HS-5 (cell line): ENCODE results near the gene MYL4.
A peak's percentile ranks its signal among the peaks of the same experiment; 100 is the strongest.
"Not testable (repeated sequence)": the region's sequence is repeated elsewhere in the genome, so short reads cannot be mapped to it uniquely, and the experiment has no call there.

Source experiments
- DNase-seq: peaks from one replicate; pipeline ENCODE4 v3.0.0-alpha.2; 2012; ENCODE audit warnings: low read depth

The MYL4 gene

DNA sequence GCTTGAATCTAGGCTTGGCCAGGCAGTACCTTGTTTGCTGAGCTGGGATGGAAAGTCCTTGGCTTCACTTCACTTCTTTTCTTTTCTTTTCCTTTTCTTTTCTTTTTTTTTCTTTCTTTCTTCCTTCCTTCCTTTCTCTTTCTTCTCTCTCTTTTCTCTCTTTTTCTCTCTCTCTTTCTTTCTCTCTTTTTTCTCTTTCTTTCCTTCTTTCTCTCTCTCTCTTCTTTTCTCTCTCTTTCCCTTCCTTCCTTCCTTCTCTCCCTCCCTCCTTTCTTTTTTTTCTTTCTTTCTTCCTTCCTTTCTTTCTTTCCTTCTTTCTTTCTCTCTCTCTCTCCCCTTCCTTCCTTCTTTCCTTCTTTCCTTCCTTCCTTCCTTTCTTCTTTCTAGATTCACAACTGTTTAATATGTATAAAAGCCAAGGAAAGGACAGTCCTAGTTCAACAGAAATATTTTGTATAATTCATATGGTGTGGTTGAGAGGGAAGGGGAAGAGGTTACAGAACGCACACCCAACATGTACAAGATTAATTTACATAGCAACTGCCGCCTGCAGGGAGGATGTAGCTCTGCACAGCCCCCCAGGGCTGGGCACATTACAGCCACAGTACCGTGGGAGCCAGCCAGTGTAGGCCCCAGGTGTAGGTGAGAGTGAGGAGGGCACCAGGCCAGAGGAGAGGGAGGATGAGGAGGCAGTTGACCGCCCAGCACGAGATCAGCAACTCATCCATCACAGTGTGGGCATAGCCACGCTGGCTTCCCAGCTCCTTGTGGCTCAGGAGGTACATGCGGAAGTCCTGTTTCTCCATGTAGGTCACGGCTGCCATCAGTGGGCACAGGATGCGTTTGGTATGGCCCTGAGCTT, 34.8 kb downstream of the MYL4 start:
- no peak for DNase-seq

DNA sequence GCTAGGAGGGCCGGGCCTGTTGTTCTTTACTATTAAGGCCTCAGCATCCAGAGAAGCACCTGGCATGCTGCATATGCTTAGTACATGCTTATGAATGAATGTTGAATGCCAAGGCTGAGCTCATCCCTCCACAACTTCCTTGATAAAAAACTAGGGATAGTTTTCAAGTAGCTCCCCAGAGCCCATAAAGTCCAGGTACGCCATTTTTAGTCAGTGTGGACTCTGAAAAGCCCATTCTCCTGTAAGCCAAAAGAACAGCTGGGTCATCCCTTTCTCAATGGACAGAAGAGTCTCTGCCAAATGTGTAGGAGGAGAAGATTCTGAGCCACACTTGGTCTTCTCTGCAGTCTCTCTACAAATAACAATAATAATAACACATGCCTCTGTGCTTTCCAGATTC, 35.5 kb downstream of the MYL4 start:
- no peak for DNase-seq

DNA sequence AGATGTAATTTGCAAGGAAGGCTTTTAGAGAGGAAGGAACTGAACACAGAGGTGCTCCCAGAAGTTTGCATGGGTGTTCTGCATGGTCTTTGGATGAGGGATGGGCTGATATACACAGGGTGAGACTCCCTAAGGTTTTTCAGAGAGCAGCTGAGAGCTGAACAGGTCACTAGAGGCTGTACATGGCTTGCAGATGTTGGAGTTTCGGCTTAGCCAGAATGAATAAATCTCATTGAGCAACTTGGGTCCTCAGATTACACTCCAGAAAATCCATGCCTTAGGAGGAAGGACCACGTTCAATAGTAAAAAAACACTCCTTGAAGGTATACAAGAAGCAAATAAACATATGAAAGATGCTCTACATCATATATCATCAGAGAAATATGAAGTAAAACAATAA, 37.0 kb downstream of the MYL4 start:
- no peak for DNase-seq

DNA sequence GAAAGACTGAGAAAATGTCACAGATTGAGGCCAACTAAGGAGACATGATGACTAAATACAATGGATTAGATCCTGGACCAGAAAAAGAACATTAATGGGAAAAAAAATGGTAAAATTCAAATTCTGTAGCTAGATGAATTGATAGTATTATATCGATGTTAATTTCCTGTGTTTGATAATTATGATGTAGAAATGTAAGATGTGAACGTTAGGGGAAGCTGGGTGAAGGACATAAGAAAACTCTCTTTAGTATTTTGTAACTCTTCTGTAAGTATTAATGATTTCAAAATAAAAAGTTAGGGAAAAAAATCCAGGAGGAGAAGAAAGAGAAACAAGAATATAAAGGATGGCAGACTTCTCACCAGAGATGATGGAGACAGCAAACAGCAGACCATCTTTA, 41.7 kb downstream of the MYL4 start:
- no peak for DNase-seq

DNA sequence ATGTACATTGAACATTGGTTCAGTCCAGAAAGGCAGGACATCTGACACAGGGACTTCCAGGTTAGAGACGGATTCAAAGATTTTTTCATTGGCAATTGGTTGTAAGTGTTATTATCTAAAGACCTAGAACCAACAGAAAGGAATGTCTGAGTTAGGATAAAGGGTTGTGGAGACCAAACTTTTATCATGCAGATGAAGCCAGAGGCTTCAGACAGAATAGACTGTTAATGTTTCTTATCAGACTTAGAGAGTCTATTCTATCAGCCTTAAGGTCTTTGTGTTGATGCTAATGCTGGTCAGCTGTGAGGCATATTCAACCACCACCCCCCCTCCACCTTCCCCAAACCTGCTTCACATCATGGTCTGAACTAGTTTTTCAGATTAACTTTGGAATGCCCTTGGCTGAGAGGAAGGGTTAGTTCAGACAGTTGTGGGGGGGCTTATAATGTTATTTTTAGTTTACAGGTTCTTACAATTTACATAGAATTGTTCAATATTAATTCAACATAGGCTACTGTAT, 42.3 kb downstream of the MYL4 start:
- DNase-seq: no peak

DNA sequence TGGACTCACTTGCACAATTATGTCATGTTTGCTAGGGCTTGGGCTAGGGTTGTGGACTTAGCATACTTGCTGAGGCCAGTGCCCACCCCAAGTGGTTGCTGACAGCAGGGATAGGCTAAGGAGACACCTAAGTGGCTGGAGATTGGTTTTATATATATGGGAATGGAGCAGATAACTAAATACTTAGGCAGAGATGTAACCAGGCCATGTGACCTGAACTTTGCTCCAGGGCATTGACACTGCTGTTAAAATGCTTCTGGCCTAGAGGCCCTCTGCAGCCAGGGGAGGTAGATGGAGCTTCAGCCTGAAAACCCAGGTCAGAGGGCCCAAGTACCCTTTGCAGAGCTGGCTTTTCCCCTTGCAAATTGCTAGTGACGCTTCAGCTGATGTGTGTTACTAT, 43.1 kb downstream of the MYL4 start:
- DNase-seq: no peak

DNA sequence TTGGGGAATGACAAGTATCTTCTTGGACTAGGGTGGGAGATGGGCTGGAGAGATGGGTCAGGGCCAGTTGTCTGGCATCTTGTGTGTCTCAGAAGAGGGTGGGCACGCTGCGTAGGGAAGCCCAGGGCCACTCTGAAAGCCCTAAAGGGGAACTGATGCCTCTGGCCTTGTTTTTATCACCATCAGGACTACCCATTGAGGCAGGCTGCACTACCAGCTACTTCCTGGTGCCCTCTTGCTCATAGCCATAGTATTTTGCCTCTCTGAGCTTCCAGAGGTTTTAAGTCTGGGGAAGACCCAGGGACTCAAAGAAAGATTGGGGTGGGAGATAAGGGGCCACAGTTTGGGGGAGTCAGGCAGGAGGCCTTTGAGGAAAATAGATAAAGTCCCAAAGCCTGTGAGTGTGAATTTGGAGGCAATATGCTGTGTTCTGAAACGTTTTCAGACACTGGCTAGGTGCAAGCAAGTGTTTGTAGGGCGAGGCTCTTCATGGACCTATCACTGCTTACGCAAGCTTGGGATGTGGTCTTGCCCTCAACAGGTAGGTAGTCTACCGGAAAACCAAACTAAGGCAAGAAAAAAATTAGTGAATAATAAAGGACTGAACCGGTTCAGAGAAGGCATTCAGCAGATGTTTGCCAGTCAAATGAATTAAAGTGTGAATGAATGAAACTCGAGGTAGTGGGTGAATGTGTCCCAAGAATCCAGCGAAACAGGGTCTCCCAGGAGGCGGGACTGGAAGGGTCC, 43.8 kb downstream of the MYL4 start:
- no peak for DNase-seq

DNA sequence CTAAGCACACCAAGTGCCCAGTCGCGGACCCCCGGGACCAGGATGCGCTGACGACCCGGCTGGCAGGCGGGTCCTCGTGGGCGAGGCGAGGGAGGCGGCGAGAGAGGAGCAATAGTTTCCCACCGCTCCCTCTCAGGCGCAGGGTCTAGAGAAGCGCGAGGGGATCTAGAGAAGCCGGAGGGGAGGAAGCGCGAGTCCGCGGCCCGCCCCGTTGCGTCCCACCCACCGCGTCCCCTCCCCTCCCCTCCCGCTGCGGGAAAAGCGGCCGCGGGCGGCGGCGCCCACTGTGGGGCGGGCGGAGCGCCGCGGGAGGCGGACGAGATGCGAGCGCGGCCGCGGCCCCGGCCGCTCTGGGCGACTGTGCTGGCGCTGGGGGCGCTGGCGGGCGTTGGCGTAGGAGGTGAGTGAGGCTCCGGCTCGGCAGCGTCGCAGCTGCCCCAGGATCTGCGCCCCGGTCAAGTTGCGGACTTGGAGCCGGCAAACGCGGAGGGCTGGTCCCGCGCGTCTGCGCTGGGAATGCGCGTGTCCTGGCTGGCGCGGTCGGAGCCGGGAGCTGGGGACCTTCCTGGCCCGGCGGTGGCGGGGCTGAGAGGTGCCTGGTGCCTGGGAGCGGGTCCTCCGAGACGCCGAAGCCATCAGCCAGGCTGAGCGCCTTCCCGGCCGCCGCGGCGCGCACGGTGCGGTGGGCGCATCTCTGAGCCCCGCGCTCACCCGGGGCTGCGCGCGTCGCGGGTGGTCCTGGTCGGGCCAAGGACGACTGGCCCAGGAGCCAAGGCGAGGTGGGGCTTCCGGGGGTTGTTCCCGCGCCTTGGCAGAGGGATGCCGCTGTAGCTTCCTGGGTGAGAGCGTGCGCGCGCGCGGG, 44.6 kb downstream of the MYL4 start, which contains the start of gene ITGB3:
TSS of gene ITGB3 (plus strand) at position 287 of the 862 bp plus-strand sequence. CDS start at position 322, 35 bp downstream.
- peak; percentile 33 for DNase-seq

DNA sequence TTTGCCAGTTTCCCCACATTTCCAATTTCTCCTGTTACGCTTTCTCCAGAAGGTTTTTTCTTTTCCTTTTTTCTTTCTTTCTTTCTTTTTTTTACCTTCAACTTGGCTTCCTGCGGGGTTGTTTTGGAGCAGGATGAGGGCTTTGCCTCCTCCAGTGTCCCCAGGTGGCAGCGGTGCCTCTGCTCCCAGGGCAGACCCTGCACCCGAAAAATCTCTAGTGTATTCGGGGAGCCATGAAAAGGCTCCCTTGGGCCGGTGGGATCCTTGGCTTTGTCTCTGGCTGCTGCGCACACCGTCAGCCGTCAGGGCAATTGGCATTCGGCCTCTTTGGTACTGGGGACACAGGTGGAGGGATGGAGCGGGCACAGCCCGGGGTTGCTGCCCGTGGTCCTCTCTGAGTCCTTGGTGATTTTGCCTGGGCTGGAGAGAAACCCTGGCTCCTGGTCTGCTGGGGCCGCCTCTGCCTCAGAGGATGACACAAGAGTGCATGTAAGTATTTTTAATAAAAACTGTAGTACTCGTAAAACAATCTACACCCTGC, 45.3 kb downstream of the MYL4 start:
- no peak for DNase-seq

DNA sequence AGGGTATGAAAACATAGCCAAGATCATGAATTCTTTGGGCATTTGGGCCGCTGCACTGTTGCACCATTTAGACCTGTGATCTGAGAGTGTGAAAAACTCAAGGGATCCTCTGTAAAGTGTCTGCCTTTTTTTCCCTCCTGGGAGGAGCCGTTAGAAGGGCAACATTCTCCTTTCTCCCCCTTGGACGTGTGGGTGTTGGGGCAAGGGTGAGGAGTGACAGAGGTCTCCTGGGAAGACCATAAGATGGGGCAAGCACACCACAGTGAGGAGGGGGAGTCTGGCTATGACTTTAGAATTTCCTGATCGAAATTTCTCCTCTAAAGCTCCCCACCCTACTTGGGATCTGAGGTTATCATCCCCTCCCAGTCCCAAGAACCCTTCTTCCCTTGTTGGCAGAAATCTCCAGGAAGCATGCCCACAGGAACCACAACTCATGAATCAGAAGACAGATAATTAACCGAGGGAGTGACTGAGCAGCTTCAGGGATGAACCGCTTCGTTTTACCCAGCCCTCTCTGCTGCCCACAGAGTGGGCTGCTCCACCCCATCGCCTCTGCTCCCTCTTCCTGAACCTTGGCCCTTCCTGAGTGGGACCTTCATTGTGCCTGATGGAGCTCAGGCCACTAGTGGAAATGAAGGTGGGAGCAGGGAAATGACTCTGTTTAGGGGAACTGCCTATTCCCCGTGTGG, 48.6 kb downstream of the MYL4 start:
- DNase-seq: peak; percentile 77

DNA sequence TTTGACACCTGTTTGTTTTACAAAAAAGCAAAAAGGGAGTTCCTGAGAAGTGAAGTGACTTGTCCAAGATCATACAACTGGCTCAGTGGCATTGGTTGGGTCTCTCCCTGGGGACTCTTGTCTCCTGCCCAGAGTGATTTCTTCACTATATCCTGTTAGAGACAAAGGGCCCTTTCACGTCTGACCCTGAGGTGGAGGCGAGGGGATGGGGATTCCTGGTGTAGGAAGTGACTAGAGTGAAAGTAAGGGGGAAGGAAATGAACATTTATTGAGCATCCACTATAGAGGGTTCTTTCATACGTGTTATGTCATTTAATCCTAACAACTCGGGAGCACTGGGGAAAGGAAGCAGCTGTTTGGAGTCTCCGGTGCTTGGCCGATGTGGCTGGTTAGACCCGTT, 53.4 kb downstream of the MYL4 start:
- DNase-seq: no peak

DNA sequence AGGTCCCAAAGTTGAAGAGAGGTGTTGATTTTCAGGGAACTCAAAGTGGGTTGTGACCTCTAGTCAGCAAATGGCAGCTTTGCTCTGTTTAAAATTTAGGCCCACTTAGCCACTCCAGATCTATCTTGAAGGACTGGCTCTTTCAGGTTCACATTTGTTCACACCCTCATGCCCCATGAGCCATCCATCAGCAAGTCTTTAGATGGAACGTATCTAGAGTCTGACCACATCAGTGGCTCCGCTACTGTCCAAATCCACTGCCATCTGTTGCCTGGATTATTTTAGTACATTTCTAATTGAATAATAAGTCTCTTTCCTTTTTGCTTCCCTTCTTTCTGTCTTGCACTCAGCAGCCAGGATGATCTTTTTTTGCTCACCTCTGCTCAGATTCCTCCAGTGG, 55.0 kb downstream of the MYL4 start:
- no peak for DNase-seq

DNA sequence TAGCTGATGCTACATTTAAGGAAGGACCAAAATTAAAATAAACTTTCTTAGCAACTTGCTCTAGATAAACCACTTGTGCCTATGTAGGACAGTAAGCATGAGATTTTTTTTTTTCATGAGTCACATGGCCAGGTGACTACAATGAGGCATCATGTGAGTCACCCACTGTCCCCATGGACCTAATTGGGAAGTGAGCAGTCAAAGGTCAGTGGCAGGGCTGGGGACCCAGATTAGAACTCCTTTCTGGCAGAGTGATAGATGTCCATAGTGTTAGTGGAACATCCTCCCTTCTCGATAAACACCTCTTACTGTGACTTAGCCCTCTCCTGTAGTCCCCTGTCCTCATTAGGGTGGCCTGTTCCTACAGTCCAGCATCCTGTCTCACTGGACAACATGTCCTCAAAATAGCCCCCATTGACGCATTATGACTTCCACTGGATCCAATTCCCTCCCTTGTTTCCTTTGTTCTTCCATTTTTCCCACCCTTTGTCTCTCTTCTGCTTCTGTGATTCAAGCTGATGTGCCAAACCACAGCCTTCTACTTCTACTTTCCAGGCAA, 56.9 kb downstream of the MYL4 start:
- DNase-seq: peak; percentile 36

DNA sequence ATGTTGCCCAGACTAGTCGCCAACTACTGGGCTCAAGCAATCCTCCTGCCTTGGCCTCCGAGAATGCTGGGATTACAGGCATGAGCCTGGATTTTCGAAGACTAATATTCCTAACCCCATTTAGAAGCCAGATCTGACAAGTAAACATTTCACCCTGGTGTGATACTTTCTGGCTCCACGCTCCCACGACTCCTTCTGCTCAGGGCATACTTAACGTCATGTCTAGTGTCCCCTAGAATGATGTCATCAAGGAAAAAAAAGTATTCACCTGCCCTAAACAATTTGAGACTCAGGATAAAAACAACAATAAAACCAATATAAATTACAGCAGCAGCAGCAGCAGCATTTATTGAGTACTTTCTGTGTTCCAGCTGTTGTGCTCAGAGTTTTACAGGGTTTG, 57.6 kb downstream of the MYL4 start:
- DNase-seq: no peak

DNA sequence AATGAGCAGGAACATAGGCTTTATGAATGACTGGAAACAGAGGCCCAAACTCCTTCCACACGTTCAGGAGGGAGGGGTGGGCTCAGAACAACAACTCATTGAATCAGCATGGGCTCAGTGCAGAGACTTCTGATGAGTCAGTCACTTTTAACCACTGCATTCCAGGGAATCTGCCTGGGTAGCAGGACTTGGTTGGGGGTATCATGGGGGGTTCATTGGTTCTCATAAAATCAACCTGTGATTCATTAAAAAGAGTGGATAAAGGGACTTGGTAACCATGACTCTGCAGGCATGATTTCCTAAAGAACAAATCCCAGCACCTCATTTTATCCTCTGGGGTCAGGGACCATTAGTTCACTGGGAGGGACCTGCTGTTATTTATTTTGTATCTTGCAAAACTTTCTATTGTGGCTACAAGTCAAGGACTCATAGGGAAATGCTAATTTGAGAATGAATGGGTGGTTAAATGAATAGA, 58.2 kb downstream of the MYL4 start:
- peak; percentile 89 for DNase-seq

DNA sequence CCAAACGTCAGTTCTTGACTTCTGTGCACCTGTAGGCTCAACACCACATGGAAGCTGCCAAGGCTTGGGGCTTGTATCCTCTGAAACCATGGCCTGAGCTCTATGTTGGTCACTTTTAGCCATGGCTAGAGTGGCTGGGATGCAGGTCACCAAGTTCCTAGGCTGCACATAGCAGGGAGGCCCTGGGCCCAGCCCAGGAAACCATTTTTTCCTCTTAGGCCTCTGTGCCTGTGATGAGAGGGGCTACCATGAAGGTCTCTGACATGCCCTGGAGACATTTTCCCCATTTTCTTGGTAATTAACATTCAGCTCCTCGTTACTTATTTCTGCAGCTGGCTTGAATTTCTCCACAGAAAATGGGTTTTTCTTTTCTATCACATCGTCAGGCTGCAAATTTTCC, 59.8 kb downstream of the MYL4 start:
- not testable (repeated sequence) for DNase-seq

DNA sequence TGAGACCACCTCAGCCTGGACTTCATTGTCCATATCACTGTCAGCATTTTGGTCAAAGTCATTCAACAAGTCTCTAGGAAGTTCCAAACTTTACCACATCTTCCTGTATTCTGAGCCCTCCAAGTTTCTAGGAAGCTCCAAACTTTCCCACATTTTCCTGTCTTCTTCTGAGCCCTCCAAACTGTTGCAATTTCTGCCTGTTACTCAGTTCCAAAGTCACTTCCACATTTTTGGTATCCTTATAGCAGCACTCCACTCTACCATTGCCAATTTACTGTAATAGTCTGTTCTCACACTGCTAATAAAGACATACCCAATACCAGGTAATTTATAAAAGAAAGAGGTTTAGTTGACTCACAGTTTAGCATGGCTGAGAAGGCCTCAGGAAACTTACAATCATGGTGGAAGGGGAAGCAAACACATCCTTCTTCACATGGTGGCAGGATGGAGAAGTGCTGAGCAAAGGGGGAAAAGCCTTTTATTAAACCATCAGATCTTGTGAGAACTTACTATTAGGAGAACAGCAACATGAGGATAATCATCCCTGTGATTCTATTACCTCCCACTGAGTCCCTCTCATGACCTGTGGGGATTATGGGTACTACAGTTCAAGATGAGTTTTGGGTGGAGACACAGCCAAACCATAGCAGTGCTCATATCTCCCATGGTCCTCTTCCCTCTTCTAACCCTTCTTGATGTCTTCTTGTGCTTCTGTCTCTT, 60.6 kb downstream of the MYL4 start:
- DNase-seq: not testable (repeated sequence)

DNA sequence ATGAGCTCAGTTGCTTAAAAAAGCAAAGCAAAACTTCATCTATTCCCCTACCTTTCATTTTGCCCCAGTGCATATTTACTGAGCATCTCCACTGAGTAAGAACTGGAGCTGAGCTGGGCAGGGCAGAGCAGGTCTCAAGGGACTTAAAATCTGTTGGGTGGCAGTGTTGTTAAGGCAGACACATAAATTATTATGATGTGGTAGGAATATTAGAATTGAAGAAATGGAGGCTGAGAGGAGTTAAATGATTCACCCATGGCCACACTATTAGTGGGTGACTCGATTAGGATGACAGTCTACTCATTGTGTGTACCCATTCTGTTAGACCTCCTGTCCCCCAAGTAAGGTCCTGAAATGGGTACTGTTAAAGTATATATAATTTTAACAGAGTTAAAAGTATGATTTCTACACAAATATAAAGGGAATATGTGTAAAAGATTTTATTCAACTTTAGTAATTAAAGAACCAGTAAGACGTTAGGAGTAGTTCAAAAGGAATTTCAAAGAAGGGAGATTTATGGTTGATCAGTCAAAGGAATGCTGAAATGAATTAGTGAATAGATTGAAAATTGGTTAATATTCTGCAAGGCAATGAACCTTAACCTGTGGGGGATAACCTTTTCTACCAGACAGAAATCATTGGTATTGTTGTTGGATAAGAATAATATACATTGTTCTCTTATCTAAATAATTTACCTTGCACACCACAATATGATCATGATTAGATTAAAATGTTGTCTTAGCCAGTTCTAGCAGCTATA, 62.0 kb downstream of the MYL4 start:
- DNase-seq: no peak

DNA sequence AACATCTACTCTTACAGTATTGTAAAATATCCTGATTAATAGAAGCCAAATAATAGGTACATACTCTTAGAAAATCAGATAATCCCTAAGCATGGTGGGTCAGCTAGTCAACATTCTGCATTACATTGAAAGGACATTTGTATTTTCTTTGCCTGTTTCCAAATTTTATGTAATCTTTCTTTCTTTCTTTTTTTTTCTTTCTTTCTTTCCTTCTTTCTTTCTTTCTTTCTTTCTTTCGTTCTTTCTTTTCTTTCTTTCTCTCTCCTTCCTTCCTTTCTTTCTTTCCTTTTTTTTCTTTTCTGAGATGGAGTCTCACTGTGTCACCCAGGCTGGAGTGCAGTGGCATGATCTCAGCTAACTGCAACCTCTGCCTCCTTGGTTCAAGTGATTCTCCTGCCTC, 63.3 kb downstream of the MYL4 start:
- no peak for DNase-seq
